HL-60/S4 (cell line): ENCODE results near the gene OR6Q1.
"Not testable (repeated sequence)": the region's sequence is repeated elsewhere in the genome, so short reads cannot be mapped to it uniquely, and the experiment has no call there.

ENCODE experiments used
- in situ Hi-C: fragments of 300-500 bp; cut with MboI; formaldehyde crosslinking; loops from 2 replicates; pipeline ENCODE4 v1.14.3; 2022; ENCODE audit warnings: low sequenced_read_pairs

The OR6Q1 gene

GRCh38 chr11:58030653-58031052, at the start of gene OR6Q1:
Gene OR6Q1 (plus strand): TSS chr11:58030953. CDS start chr11:58030953, 0 bp downstream.
- in situ Hi-C loops: no loop called here

DNA sequence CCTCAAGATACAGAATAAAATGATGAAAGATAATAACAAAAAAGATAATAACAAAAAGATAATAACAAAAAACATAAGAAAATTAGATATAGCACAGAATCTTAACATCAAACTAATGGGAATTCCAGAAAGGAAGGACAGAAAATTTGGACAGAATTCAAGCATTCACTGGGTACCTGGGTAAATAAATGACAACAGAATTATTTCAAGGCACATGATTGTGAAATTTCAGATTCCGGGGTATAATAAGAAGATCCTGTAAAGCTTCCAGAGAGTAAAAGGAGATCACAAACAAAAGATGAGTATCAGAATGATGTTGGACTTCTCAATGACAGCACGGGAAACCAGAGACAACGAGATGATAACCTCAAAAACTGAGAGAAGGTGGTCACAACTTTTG, 49.2 kb upstream of the OR6Q1 start:
- in situ Hi-C loops: no loop called here

- in situ Hi-C loops: no loop called here
Measured at GRCh38 chr11:57982776-57983175, 48.0 kb upstream of the OR6Q1 start.

DNA sequence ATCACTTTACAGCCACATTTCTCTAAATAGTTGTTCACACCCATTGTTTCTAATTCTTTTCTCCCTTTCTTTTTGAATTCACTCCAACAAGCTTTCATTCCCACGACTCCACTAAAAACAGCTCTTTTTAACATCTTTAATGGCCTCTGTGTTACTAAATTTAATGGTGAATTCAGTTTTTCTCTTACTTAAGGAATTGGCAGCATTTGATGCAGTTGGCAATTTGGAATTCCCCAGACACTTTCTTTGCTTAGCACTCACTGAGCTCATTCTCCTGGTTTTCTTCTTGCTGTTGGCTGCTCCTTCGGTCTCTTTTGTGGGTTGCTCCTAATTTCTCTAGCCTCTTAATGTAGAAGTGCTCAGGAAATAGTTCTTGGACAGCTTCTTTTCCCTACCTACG, 47.6 kb upstream of the OR6Q1 start:
- in situ Hi-C loops: no loop called here

GRCh38 chr11:57999523-57999922, 31.2 kb upstream of the OR6Q1 start:
- in situ Hi-C loops: not testable (repeated sequence)

DNA sequence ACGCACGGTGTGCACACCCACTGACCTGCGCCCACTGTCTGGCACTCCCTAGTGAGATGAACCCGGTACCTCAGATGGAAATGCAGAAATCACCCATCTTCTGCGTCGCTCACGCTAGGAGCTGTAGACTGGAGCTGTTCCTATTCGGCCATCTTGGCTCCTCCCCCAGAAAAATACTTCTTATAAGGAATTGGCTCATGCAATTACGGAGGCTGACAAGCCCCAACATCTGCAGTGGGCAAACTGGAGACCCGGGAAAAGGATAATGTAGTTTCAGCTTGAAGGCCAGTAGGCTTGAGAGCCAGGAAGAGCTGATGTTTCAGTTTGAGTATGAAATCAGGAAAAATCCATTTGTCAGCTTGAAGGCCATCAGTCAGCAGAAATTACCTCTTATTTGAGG, 30.7 kb upstream of the OR6Q1 start:
- in situ Hi-C loops: not testable (repeated sequence)

GRCh38 chr11:58000699-58001098, 30.1 kb upstream of the OR6Q1 start:
- in situ Hi-C loops: no loop called here

GRCh38 chr11:58003036-58003435, 27.7 kb upstream of the OR6Q1 start:
- in situ Hi-C loops: no loop called here

DNA sequence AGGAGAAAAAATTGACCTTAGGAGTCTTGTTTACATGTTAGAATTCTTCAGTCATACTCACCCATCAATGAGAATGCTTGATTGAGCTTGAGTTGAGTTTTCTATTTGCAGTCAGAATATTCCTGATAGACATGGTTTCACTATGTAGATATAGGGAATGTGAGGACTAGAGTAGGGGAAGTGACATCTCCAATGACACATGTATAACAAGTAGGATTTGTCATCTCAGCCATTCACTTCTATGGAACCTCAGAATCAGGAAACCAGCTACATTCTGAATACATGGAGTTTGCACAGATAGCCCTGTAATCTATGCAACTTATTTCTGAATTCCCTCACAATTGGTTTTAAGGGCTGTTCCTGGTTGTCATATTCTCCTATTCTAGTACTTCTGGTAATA, 27.2 kb upstream of the OR6Q1 start:
- in situ Hi-C loops: no loop called here

GRCh38 chr11:58004664-58005063, 26.1 kb upstream of the OR6Q1 start:
- in situ Hi-C loops: no loop called here

GRCh38 chr11:58006940-58007339, 23.8 kb upstream of the OR6Q1 start:
- in situ Hi-C loops: no loop called here

DNA sequence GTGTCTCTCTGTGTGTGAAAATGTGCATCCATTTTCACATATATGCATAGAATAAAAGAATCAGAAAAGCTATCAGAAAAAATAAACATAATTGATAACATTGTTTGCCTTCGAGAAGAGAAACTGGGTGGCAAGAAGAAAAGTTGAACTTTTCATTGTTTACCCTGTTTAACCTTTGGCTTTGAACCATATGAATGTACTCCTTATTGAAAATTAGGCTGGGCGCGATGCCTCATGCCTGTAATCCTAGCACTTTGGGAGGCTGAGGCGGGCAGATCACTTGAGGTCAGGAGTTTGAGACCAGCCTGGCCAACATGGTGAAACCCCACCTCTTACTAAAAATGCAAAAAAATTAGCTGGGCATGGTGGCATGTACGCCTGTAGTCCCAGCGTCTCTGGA, 19.0 kb upstream of the OR6Q1 start:
- in situ Hi-C loops: no loop called here

- in situ Hi-C loops: no loop called here
Measured at GRCh38 chr11:58023435-58023931, 7.3 kb upstream of the OR6Q1 start, which contains the start of gene OR9Q1. Gene OR9Q1 (plus strand): TSS chr11:58023881. CDS start chr11:58179445, 155,564 bp downstream.

DNA sequence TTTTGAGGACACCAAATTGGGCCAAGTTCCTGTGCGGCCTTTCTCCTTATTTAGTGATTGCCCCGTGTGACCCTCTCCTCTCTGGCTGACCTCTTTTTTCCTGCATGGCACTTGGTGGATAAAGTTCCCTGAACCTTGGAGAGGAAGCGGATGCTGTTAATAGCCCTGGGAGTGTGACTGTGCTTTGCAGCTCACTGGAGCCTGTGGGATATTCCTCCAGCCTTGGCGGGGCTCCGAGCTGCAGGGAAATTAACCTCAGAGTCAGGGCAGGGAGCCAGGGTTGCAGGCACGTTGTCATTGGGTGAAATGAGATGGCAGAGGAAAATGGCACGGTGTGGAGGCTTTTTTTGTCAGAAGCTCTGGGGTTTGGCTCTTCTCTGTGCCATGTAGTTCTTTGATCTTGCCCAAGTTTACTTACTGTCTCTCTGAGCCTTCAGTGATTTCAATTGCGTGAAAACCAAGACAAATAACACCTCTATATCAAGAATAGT, 6.1 kb upstream of the OR6Q1 start:
- in situ Hi-C loops: no loop called here

DNA sequence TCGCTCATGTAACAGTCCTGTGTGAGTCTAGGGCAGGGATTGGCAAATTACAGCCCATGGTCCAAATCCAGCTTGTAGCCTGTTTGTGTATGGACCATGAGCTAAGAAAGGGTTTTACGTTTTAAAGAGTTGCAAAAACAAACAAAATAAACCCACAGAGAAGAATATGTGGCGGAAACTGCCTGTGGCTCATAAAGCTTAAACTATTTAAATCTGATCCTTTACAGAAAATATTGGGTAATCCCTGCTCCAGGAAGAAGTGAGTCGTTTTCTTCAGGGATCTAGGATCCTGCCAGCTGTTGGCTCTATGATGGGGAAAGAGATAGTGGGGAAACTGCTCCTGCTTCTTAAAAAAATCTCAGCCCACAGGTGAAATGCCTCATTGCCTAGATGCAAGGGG, 3.4 kb upstream of the OR6Q1 start:
- in situ Hi-C loops: no loop called here

DNA sequence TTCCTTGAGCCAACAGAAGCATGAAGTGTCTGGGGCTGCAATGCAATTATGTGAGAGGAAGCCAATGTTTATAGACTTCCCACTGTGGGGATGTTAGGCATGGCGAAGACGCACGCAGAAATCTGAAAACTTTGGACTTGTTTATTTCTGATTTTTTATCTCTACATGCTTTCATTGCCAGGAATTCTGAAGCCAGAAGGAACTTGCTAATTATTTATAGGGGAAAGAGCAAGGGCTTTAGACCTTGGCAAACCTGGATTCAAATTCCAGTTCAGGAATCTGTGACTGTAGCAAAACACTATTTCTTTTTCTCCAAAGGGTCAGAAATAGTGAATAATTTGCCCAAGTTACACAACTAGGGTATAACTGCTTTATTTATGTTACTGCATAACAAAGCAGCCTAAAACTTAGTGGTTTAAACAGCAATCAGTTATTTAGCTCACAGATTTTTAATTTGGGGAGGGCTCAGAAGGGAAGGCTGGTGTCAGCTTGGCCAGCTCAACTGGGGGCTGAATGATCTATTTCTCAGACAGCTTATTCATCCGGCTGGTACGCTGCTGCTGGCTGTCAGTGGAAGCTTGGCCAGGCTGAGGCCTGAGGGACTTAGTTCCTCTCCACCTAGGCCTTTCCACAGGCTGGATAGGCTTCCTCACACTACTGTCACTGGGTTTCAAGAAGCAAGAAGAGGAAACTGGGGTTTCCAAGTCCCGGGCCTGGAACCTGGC, 1.9 kb upstream of the OR6Q1 start:
- in situ Hi-C loops: no loop called here

DNA sequence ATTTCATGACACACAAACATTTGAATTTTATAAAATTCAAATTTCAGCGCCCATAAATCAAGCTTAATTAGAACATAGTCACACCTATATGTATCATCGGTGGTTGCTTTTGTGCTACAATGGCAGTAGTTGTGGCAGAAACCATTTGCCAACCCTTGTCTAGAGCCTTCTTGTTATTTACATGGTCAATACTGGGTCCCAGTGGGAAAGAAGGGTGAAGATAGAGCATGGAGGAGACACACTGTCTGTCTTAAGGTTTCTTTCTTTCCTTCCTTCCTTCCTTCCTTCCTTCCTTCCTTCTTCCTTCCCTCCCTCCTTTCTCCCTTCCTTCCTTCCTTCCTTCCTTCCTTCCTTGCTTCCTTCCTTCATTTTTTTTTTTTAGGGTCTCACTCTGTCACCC, 3.7 kb downstream of the OR6Q1 start:
- in situ Hi-C loops: no loop called here

- in situ Hi-C loops: no loop called here
Measured at GRCh38 chr11:58039589-58039988, 8.8 kb downstream of the OR6Q1 start.

DNA sequence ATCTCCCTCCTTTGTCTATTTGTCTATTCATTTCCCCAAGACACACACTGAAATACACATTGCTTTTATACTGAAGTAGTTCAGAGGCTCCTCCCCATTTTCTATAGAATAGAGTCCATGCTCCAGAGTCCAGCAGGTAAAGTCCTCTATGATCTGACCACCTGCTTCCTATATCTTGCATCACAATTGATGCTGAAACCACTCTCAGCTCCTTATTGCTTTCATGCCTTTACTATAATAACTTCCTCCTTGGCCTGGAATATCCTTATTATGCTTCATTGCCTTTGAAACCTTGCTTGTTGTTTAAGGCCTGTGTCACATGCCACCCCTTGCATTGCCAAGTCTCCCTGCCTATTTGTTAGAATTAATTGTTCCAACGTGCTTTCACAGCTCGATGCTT, 12.6 kb downstream of the OR6Q1 start:
- in situ Hi-C loops: no loop called here

DNA sequence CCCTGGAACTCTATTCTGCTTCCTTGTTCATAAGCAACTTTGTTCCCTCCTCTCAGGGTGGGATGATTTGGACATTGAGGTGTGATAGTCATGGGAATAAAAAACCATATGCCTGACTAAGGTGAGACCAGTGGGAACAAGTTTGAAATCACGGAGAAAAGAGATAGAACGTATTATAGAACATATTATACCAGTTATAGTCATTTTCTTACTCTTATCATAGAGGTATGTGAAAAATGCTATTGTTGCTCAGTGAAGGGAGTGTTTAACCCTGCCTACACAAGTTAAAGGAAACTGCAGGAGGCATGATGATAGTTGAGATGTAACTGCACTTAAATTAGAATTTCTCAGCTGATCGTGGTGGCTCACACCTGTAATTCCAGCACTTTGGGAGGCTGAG, 15.5 kb downstream of the OR6Q1 start:
- in situ Hi-C loops: no loop called here

DNA sequence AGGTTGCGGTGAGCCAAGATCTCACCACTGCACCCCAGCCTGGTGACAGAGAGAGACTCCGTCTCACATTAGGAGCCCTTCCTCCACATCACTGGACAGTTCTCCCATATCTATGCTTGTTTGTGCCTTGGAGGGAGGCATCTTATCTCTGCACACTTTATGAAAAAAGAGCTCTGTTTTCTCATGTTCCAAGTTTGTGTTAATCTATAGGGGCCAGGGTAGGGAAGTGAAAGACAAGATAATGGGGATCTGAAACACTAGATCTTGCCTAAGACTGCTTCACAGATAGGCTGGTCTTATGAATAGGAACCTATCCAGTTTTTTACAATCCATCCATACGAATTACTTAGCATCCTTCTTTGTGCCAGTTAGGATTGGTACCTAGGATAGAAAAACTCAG, 17.1 kb downstream of the OR6Q1 start:
- in situ Hi-C loops: no loop called here

GRCh38 chr11:58055806-58056401, 25.2 kb downstream of the OR6Q1 start:
- in situ Hi-C loops: no loop called here
